HG03060 (cell line): Measurements from ENCODE around the gene ABCB8.

ENCODE experiments used
- ATAC-seq: cut with Tn5 transposase; IDR thresholded peaks from one replicate; pipeline ENCODE4 v1.9.1; 2021; ENCODE audit warnings: low read depth, moderate number of reproducible peaks; ENCODE audit not compliant: unreplicated experiment

The ABCB8 gene

DNA sequence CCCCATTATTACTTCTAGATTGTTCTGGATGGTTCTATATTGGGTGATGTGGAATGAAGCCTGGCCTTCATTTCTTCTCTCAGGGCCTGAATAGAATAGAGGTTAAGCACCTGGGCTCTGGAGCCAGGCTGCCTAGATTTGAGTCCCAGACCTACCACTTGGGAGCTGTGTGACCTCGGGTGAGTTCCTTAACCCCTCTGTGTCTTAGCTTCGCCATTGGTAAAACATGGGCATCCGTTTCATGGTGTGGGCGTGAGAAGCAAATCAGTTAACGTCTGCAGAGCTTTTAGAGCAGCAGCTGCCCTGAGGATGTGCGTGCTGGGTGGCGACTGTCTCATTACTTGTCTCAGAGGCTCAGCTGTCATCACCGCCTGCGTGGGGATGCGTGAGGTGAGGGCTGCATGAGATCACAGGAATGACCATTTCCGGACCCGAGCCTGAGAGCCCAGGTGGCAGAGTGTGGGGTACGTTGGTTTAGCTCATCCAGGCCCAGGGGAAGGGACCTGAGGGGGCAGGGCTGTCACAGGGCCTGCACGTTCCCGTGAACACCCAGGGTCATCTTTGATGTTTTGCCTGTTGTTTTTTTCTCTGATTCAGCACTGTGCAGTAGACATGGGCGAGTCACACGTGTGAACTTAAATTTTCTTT lies 67.7 kb downstream of the ABCB8 start:
- ATAC-seq, result no peak
